GM19351 (cell line): Measurements from ENCODE around the gene HMCES.
"Not testable (repeated sequence)": the region's sequence is repeated elsewhere in the genome, so short reads cannot be mapped to it uniquely, and the experiment has no call there.

ENCODE experiments used
- ATAC-seq: cut with Tn5 transposase; IDR thresholded peaks from one replicate; pipeline ENCODE4 v1.9.1; 2021; ENCODE audit warnings: mild to moderate bottlenecking, moderate library complexity; ENCODE audit not compliant: unreplicated experiment

HMCES gene

GRCh38 chr3:129343643-129344360, 65.1 kb downstream of the HMCES start:
- no peak for ATAC-seq

- ATAC-seq = no peak
Observed at GRCh38 chr3:129344540-129345220, 66.0 kb downstream of the HMCES start.

GRCh38 chr3:129345281-129345680, 66.6 kb downstream of the HMCES start:
- no peak for ATAC-seq

- ATAC-seq = no peak
Observed at GRCh38 chr3:129345971-129346370, 67.3 kb downstream of the HMCES start.

- no peak for ATAC-seq
Observed at GRCh38 chr3:129346695-129347457, 68.2 kb downstream of the HMCES start.

GRCh38 chr3:129347458-129347845, 68.8 kb downstream of the HMCES start:
- no peak for ATAC-seq

GRCh38 chr3:129348734-129349133, 70.1 kb downstream of the HMCES start:
- no peak for ATAC-seq

GRCh38 chr3:129349169-129349568, 70.5 kb downstream of the HMCES start:
- ATAC-seq = not testable (repeated sequence)

- no peak for ATAC-seq
Observed at GRCh38 chr3:129349791-129350190, 71.1 kb downstream of the HMCES start.

- ATAC-seq = no peak
Observed at GRCh38 chr3:129352045-129352444, 73.4 kb downstream of the HMCES start.

GRCh38 chr3:129352650-129353588, 74.2 kb downstream of the HMCES start:
- ATAC-seq = no peak

GRCh38 chr3:129353589-129353941, 74.9 kb downstream of the HMCES start:
- no peak for ATAC-seq
